ENCODE measurements around the gene RENBP. TPM values are rescaled to one million over a fixed set of nuclear protein-coding genes. Genes with fewer than 3 reads are reported as not detected.

The RENBP gene
- total RNA-seq, 1 experiment from 2014 or later = 7.1 TPM

- Histone ChIP-seq H3K18ac (ENCODE audit: insufficient read length, low read depth, low read length) (no peak overlapping the region), H2BK120ac (ENCODE audit: low read depth, low read length, poor library complexity, severe bottlenecking) (no peak overlapping the region), H2BK12ac (ENCODE audit: insufficient read length, low read depth, low read length) (no peak overlapping the region), H2AK5ac (ENCODE audit: insufficient read length, low read length) (no peak overlapping the region), H3K4me1 (ENCODE audit: insufficient read depth, low read length) (no peaks in the 10 kb centered on the region), H4K5ac (ENCODE audit: insufficient read length, low read depth, low read length) (no peak overlapping the region), H3K27ac (ENCODE audit: insufficient read length, low read depth, low read length) (no peak overlapping the region), H3K14ac (ENCODE audit: insufficient read depth, low read length) (no peak overlapping the region), H3K79me2 (ENCODE audit: insufficient read depth, low read length) (no peaks in the 10 kb centered on the region), H2BK5ac (ENCODE audit: insufficient read length, low read length) (no peak overlapping the region), H4K8ac (replicated peaks; ENCODE audit: insufficient read length, low read depth, low read length) (no peak overlapping the region), H3T11ph (ENCODE audit: low read length) (no peak overlapping the region), H2BK15ac (ENCODE audit: low read depth, low read length) (no peak overlapping the region), H3K79me1 (ENCODE audit: insufficient read depth, low read depth, low read length, poor library complexity, severe bottlenecking) (no peaks in the 10 kb centered on the region), H3K9me3 (ENCODE audit: control insufficient read depth, low read depth, low read length) (no peaks in the 10 kb centered on the region), H3K4ac (ENCODE audit: low read depth, low read length) (no peak overlapping the region), H2BK20ac (ENCODE audit: low read depth, low read length, poor library complexity, severe bottlenecking) (no peak overlapping the region), H2AFZ (ENCODE audit: low read length) (no peak overlapping the region), H3K27me3 (ENCODE audit: insufficient read depth, low read length) (no peaks in the 10 kb centered on the region), H3K4me2 (ENCODE audit: insufficient read depth, insufficient read length, low read length) (no peak overlapping the region), H3K23ac (ENCODE audit: insufficient read length, low read depth, low read length) (no peak overlapping the region), H3K9ac (ENCODE audit: extremely low read depth, insufficient read length, low read length) (no peak overlapping the region), H3K23me2 (ENCODE audit: insufficient read length, low read depth, low read length, poor library complexity, severe bottlenecking) (no peaks in the 10 kb centered on the region), H4K20me1 (ENCODE audit: control insufficient read depth, insufficient read depth, insufficient read length) (no peaks in the 10 kb centered on the region), H3K56ac (ENCODE audit: insufficient read length, low read depth, low read length) (no peak overlapping the region), H4K91ac (ENCODE audit: insufficient read length, low read depth, low read length) (no peak overlapping the region)
- Mint-ChIP-seq H3K4me3 (no peak overlapping the region; a peak in 2 of 5 replicates), H3K9me3 (peaks cover 2 to 11% of the 10 kb centered on the region in 2 experiments; a peak in 2 of 5 replicates), H3K27me3 (ENCODE audit: low read depth) (no peaks in the 10 kb centered on the region), H3K36me3 (ENCODE audit: insufficient read depth in 1 of 3, low read depth in 3 of 3) (peaks cover 27 to 50% (median 43%) of the 10 kb centered on the region in 3 experiments), H3K27ac (peak overlapping the region in 2 of 3 experiments; percentile 92 to 94; a peak in 4 of 7 replicates), H3K4me1 (peaks cover 4 to 28% of the 10 kb centered on the region in 2 experiments)
- peak; percentile 97 for TF ChIP-seq CTCF (conservative IDR thresholded peaks at IDR 0.05)
- peak; percentile 80 for DNase-seq
- WGBS (ENCODE audit: extremely low coverage, insufficient read length, low lambda C conversion rate) = no CpG with 5 or more reads among the region's 19 CpGs
Measured at GRCh38 chrX:153947009-153947769, 2.7 kb upstream of the RENBP start.
